ENCODE measurements around the gene BCL2L2.
A peak's percentile ranks its signal among the peaks of the same experiment; 100 is the strongest.

The BCL2L2 gene

GRCh38 chr14:23320584-23321571, 14.2 kb downstream of the BCL2L2 start, which contains the start of gene PABPN1 (continued):
- TF ChIP-seq ATF2 (tag by site-specific recombination; IDR thresholded peaks at IDR 0.05; ENCODE audit: low read depth) (no peak), ZNF571 (tag by site-specific recombination; IDR thresholded peaks at IDR 0.05) (no peak), ZNF518A (tag by site-specific recombination; conservative IDR thresholded peaks at IDR 0.05; ENCODE audit: low read depth) (peak; percentile 74), ZNF777 (tag by site-specific recombination; IDR thresholded peaks at IDR 0.05; ENCODE audit: borderline replicate concordance) (no peak), ZNF623 (tag by site-specific recombination; IDR thresholded peaks at IDR 0.05) (no peak), HOXC10 (CRISPR knock-in tag; IDR thresholded peaks at IDR 0.05) (no peak), PRDM6 (tag by site-specific recombination; IDR thresholded peaks at IDR 0.05) (no peak), ZNF555 (tag by site-specific recombination; conservative IDR thresholded peaks at IDR 0.05) (no peak), CTCF (tag by site-specific recombination; IDR thresholded peaks at IDR 0.05) (no peak), ZNF292 (tag by site-specific recombination; IDR thresholded peaks at IDR 0.05; ENCODE audit: borderline replicate concordance, low read depth) (no peak), ZNF768 (tag by site-specific recombination; IDR thresholded peaks at IDR 0.05) (no peak), ZBTB44 (tag by site-specific recombination; IDR thresholded peaks at IDR 0.05) (no peak), ZNF248 (tag by site-specific recombination; IDR thresholded peaks at IDR 0.05) (no peak), ZBTB1 (tag by site-specific recombination; IDR thresholded peaks at IDR 0.05) (no peak), ZNF747 (tag by site-specific recombination; IDR thresholded peaks at IDR 0.05) (no peak), ZXDB (tag by site-specific recombination; IDR thresholded peaks at IDR 0.05) (peak; percentile 80; the same call in 1 of the 2 replicates), ZNF670 (tag by site-specific recombination; IDR thresholded peaks at IDR 0.05; ENCODE audit: low read depth) (no peak), ZNF16 (tag by site-specific recombination; IDR thresholded peaks at IDR 0.05; ENCODE audit: low read depth) (no peak), ZNF843 (tag by site-specific recombination; IDR thresholded peaks at IDR 0.05) (no peak), ZNF692 (tag by site-specific recombination; IDR thresholded peaks at IDR 0.05) (peak; percentile 63), GLIS2 (tag by site-specific recombination; IDR thresholded peaks at IDR 0.05) (peak; percentile 24; the same call in 1 of the 2 replicates)

Data from HEK293 (cell line).